Esophagus squamous epithelium (tissue), 5 donors: ENCODE results near the gene CBX4. TPM values are rescaled to one million over a fixed set of nuclear protein-coding genes. Genes with fewer than 3 reads are reported as not detected.
A peak's percentile ranks its signal among the peaks of the same experiment; 100 is the strongest.

Experiments used
- DNase-seq: peaks from one replicate; lab custom pipeline; 2025; lab: John Stamatoyannopoulos, UW
- H3K27ac ChIP-seq, 4 donors: fragments of 200-600 bp; sonication (generic); one replicate each; pipeline ENCODE4 v1.5.1; 2016 to 2019; ENCODE audit warnings: mild to moderate bottlenecking in 1 of 4
- H3K27me3 ChIP-seq, 4 donors: fragments of 200-600 bp; sonication (generic); 1 replicate in 3 of 4; 2 replicates in 1 of 4; pipeline versions ENCODE4 v1.5.1 to v1.6.0; 2017 to 2021; ENCODE audit warnings: antibody characterized with exemption in 1 of 4
- H3K36me3 ChIP-seq, 3 donors: fragments of 200-600 bp; sonication (generic); one replicate each; pipeline ENCODE4 v1.5.1; 2016 to 2019
- H3K4me1 ChIP-seq, 3 donors: fragments of 200-600 bp; sonication (generic); one replicate each; pipeline ENCODE4 v1.5.1; 2017 to 2019
- H3K4me3 ChIP-seq, 4 donors: fragments of 200-600 bp; sonication (generic); 1 replicate in 3 of 4; 2 replicates in 1 of 4; pipeline ENCODE4 v1.5.1; 2016 to 2019; ENCODE audit warnings: mild to moderate bottlenecking in 2 of 4, moderate library complexity in 1 of 4
- H3K9me3 ChIP-seq, 3 donors: fragments of 200-600 bp; sonication (generic); one replicate each; pipeline ENCODE4 v1.5.1; 2016 to 2019
- POLR2A ChIP-seq, 4 donors: fragments of 450-650 bp; IDR thresholded peaks; one replicate each; pipeline ENCODE4 v1.6.1; 2017; ENCODE audit warnings: antibody characterized with exemption in 4 of 4, mild to moderate bottlenecking in 4 of 4, moderate library complexity in 3 of 4
- WGBS, 2 donors: methylation state at CpG; one replicate each; pipeline ENCODE4 v1.1.5; 2018; 5-methylcytosine and 5-hydroxymethylcytosine counted together
- intact Hi-C: fragments of 100-400 bp; cut with DNase I; formaldehyde crosslinking; loops from one replicate; pipeline ENCODE4 v1.15.0; 2022
- total RNA-seq, 4 donors: library from RNA; depleted of rRNA; stranded (reverse); fragments of >200 nt; gene quantifications; one replicate each; pipeline ENCODE4 v1.1.0, GENCODE V29; 2016
- TF ChIP-seq, protein P1 (sequence below), 6 experiments: fragments of 450-650 bp in 4 of 6; fragments of 200-600 bp in 2 of 6; sonication (generic) in 2 of 6; IDR thresholded peaks; one replicate each; pipeline ENCODE4 v1.5.1; 2016 to 2019; ENCODE audit warnings: antibody characterized with exemption in 6 of 6, mild to moderate bottlenecking in 4 of 6, moderate library complexity in 4 of 6
- donor health status: DM: yes; HTN: yes; CAD: no.

CBX4 gene
- total RNA-seq, 4 donors from 2014 or later = 9.0 to 26.3 (median 17.1) TPM

DNA sequence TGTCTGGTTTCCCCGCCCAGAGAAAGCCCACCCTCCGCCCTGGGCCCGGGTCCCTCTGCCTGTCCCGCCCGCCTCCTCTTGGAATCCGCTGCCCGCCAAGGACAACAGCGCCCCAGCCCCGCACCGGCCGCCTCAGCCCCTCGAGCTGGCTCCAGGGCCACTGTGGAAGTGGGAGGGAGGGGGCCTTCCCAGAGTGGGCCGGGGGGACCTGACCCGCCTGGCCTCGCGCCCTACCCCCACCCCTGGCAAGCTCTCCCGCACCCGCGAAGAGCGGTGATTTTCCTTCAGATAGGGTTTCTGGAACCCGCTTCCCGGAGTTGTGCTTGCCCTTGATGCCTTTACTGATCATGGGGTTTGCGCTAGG, 40.1 kb downstream of the CBX4 start:
- Histone ChIP-seq H3K9me3 (no peaks in the 10 kb centered on the region), H3K4me3 (no peak overlapping the region), H3K27me3 (peaks cover 33 to 85% (median 64%) of the 10 kb centered on the region in 4 donors), H3K27ac (no peak overlapping the region), H3K4me1 (peaks cover 60 to 87% (median 72%) of the 10 kb centered on the region in 3 donors), H3K36me3 (peaks cover 0 to 13% (median 0%) of the 10 kb centered on the region in 3 donors)
- no peak for DNase-seq
- intact Hi-C loops = loop anchor here (5.0 kb wide), 1 partner anchor 43 kb away; no protein-coding TSS in a partner anchor
- WGBS, 2 donors = 7 to 8% methylated on average over 7 to 16 of the region's 23 CpGs
- TF ChIP-seq, protein P1, sequence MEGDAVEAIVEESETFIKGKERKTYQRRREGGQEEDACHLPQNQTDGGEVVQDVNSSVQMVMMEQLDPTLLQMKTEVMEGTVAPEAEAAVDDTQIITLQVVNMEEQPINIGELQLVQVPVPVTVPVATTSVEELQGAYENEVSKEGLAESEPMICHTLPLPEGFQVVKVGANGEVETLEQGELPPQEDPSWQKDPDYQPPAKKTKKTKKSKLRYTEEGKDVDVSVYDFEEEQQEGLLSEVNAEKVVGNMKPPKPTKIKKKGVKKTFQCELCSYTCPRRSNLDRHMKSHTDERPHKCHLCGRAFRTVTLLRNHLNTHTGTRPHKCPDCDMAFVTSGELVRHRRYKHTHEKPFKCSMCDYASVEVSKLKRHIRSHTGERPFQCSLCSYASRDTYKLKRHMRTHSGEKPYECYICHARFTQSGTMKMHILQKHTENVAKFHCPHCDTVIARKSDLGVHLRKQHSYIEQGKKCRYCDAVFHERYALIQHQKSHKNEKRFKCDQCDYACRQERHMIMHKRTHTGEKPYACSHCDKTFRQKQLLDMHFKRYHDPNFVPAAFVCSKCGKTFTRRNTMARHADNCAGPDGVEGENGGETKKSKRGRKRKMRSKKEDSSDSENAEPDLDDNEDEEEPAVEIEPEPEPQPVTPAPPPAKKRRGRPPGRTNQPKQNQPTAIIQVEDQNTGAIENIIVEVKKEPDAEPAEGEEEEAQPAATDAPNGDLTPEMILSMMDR (IDR thresholded peaks at IDR 0.05) = no peak
- no peak for TF ChIP-seq POLR2A (IDR thresholded peaks at IDR 0.05)

DNA sequence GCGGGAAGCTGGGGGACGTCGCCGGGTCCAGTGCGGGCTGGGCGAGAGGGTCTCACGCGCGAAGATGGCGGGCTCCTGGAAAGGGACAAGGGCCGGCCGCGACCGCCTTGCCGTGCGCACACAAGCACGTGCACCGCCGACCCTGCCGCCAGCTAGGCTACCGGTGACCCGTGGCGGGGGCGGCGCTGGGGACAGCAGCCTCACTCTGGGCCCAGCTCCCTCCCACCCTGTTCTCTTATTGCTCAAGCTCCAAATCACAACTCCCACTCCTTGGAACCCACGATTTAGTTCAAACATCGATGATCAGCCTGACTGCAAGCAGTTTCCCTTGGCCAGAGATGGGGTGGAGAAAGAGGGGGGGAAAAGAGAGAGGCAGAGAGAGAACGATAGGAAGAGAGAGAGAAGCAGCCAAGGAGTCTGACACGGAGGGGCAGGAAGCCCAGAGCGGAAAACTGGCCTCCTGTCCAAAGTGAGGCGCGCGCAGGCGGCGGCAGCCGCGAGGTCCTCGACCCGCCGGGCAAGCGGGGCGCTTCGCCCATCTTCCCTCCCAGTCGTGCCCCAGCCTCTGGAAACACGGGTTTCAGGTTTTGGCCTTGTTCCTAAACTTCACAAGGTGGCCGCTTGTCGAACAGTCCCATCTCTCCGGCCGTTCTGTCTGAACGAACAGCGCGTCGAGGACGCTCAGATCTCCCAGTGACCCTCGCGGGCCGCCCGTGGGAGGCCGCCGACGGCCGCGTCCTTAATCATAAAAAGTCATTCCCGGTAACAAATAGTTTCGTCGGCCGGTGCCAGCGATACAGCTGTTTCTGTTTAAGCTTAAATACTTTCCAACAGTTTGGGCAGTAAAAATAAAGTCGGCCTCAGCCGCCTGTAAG, 40.7 kb downstream of the CBX4 start:
- Histone ChIP-seq H3K36me3 (peaks cover 0 to 13% (median 0%) of the 10 kb centered on the region in 3 donors), H3K4me1 (peaks cover 54 to 87% (median 65%) of the 10 kb centered on the region in 3 donors), H3K9me3 (no peaks in the 10 kb centered on the region), H3K27me3 (peaks cover 27 to 85% (median 59%) of the 10 kb centered on the region in 4 donors), H3K4me3 (peak overlapping the region; percentile 58 to 92 (median 80)), H3K27ac (peak overlapping the region in 1 of 4 donors; percentile 82)
- intact Hi-C loops = loop anchor here (5.0 kb wide), 1 partner anchor 44 kb away; no protein-coding TSS in a partner anchor
- DNase-seq = no peak
- WGBS, 2 donors = 1% methylated on average over 36 to 46 of the region's 70 CpGs
- no peak for TF ChIP-seq POLR2A (IDR thresholded peaks at IDR 0.05)
- TF ChIP-seq, protein P1 (IDR thresholded peaks at IDR 0.05) = no peak

DNA sequence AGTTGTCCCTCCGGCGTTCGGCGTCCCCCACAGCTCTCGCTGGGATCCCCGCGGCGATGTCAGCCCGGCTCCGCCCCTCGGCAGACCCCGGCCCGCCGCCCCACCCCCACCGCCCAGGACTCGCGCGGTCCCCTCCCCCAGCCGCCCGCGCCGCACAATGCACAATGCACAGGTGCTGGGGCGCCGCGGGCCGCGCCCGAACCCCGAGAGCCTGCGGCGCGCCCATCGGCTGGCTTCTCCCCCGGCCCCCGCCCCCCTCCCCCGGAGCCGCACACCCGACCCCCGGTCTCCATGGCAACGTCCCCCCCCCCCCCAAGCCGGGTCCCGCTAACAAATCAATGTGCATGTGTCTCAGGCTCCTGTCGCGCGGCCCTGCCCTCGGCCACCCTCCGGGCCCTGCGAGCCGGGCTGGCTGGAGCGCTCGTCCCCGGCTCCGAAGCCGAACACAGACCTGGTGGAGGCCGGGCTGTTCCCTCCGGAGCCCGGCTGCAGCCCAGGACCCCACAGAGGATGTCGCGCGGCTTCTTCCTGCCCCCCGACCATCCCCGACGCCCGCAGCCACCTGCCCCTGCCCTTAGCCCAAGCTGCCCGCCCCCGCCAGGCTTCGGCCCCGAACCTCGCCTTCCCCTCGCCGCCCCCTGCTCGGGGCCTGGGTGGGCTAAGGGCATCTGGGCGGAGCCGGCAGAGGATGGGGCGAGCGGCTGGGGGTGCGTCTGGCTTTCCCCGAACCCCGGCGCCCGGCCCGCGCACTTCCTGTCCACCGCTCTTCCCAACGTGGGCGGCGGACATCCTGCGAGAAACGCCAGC, 41.5 kb downstream of the CBX4 start:
- intact Hi-C loops = loop anchor here (5.0 kb wide), 1 partner anchor 45 kb away; no protein-coding TSS in a partner anchor

DNA sequence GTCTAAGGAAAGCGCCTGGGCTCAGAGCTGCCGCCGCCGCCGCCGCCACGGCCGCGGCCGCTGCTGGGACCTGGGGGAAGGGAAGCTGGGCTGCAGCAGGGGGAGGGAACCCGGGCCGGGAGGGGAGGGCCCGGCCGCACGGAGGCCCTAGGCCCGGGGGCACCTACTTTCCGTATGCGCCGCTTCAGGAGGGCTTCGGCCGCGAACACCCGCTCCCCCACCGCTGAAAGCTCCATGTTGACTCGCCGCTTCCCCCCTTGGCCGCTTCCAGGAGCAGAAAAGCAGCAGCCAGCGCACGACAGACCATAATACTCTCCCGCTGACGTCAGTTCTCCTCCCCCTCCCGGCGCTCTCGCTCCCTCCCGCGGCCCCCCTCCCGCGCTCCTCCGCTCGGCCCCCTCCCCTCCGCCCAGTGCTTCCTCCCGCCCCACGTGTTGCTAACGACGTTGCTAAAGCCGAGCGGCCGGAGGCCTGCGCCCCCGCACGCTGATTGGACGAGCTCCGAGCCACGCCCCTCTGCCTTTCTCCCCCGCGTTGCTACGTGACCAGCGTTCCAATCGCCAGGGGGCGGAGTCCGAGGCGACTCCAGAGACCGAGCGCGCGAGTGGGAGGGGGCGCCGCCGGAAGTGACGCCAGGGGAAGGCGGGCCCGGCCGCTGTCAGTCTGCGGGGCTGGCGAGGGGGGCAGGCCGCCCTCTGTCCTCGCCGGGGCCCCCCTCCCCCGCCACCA, 42.3 kb downstream of the CBX4 start, which contains the start of gene CBX8:
Gene CBX8 (minus strand): TSS at position 315 of the 729 bp plus-strand sequence. CDS start 79 bp downstream, at position 236.
- H3K4me1 ChIP-seq = peaks cover 59 to 87% (median 59%) of the 10 kb centered on the region in 3 donors
- peak; percentile 96 for DNase-seq
- H3K9me3 ChIP-seq = no peaks in the 10 kb centered on the region
- peak within 1 kb of the TSS; percentile 65 to 91 (median 84) for H3K27ac ChIP-seq
- peaks cover 17 to 85% (median 56%) of the 10 kb centered on the region in 4 donors for H3K27me3 ChIP-seq
- peaks cover 0 to 13% (median 0%) of the 10 kb centered on the region in 3 donors for H3K36me3 ChIP-seq
- peak in 1 of 4 donors; percentile 59 for TF ChIP-seq POLR2A (IDR thresholded peaks at IDR 0.05)
- TF ChIP-seq, protein P1 (IDR thresholded peaks at IDR 0.05) = peak in 3 of 6 experiments; percentile 33 to 64 (median 45)
- intact Hi-C loops = loop anchor here (5.0 kb wide), 1 partner anchor 45 kb away; no protein-coding TSS in a partner anchor
- 0% methylated on average over 13 of the region's 79 CpGs; no CpG with 5 or more reads in 1 of the 2 donors for WGBS, 2 donors
- H3K4me3 ChIP-seq = peak within 1 kb of the TSS; percentile 58 to 92 (median 80)

More for the DNA sequence above, 41.5 kb downstream of the CBX4 start:
- H3K27me3 ChIP-seq = peaks cover 19 to 85% (median 56%) of the 10 kb centered on the region in 4 donors
- no CpG with 5 or more reads among the region's 89 CpGs for WGBS, 2 donors
- H3K4me1 ChIP-seq = peaks cover 57 to 87% (median 60%) of the 10 kb centered on the region in 3 donors
- H3K4me3 ChIP-seq = peak overlapping the region; percentile 58 to 92 (median 80)
- no peaks in the 10 kb centered on the region for H3K9me3 ChIP-seq
- no peak for DNase-seq
- H3K36me3 ChIP-seq = peaks cover 0 to 13% (median 0%) of the 10 kb centered on the region in 3 donors
- H3K27ac ChIP-seq = peak overlapping the region; percentile 65 to 91 (median 84)
- TF ChIP-seq, protein P1 (IDR thresholded peaks at IDR 0.05) = no peak
- TF ChIP-seq POLR2A (IDR thresholded peaks at IDR 0.05) = no peak
